Mesendoderm (in vitro differentiated cells): Measurements from ENCODE around the gene P2RY11.

Experiments used
- DNase-seq: peaks from one replicate; pipeline ENCODE4 v3.0.0; 2013
- H2AK5ac ChIP-seq: 2 replicates; pipeline ENCODE4 v1.6.1; 2013; ENCODE audit warnings: low read length, inconsistent platforms
- H2BK120ac ChIP-seq: 2 replicates; pipeline ENCODE4 v1.6.1; 2013; ENCODE audit warnings: low read depth, mild to moderate bottlenecking, low read length, moderate library complexity, mixed read lengths
- H2BK15ac ChIP-seq: replicated peaks from 2 replicates; pipeline ENCODE4 v1.6.1; 2013; ENCODE audit warnings: low read depth, mild to moderate bottlenecking, moderate library complexity
- H2BK5ac ChIP-seq: 2 replicates; pipeline ENCODE4 v1.6.1; 2013; ENCODE audit warnings: low read length, inconsistent platforms
- H3K18ac ChIP-seq: 2 replicates; pipeline ENCODE4 v1.6.1; 2013; ENCODE audit warnings: mild to moderate bottlenecking, low read length, mixed read lengths
- H3K23ac ChIP-seq: one replicate; pipeline ENCODE4 v1.6.1; 2013; ENCODE audit warnings: low read length
- H3K27ac ChIP-seq: 2 replicates; pipeline ENCODE4 v1.5.1; 2013; ENCODE audit warnings: low read depth, mild to moderate bottlenecking, inconsistent platforms, low read length, moderate library complexity
- H3K27me3 ChIP-seq: 2 replicates; pipeline ENCODE4 v1.6.1; 2013; ENCODE audit warnings: low read length, control low read depth, mild to moderate bottlenecking, inconsistent platforms; ENCODE audit not compliant: insufficient read depth, poor library complexity
- H3K36me3 ChIP-seq: 2 replicates; pipeline ENCODE4 v1.6.1; 2013; ENCODE audit warnings: low read length, inconsistent platforms; ENCODE audit not compliant: control insufficient read depth, insufficient read depth
- H3K4ac ChIP-seq: one replicate; pipeline ENCODE4 v1.6.1; 2013; ENCODE audit warnings: low read depth, mild to moderate bottlenecking, low read length, moderate library complexity
- H3K4me1 ChIP-seq: 2 replicates; pipeline ENCODE4 v1.6.1; 2013; ENCODE audit warnings: low read depth, low read length, inconsistent platforms; ENCODE audit not compliant: control insufficient read depth
- H3K4me2 ChIP-seq: 2 replicates; pipeline ENCODE4 v1.6.1; 2013; ENCODE audit warnings: low read length
- H3K4me3 ChIP-seq: 2 replicates; pipeline ENCODE4 v1.5.1; 2013; ENCODE audit warnings: mild to moderate bottlenecking, low read length
- H3K56ac ChIP-seq: one replicate; pipeline ENCODE4 v1.6.1; 2013; ENCODE audit warnings: low read length
- H3K79me1 ChIP-seq: 2 replicates; pipeline ENCODE4 v1.6.1; 2013; ENCODE audit warnings: low read length, inconsistent platforms
- H3K79me2 ChIP-seq: 2 replicates; pipeline ENCODE4 v1.6.1; 2013; ENCODE audit warnings: mild to moderate bottlenecking, low read length; ENCODE audit not compliant: control insufficient read depth, insufficient read depth
- H3K9ac ChIP-seq: 2 replicates; pipeline ENCODE4 v1.6.1; 2013; ENCODE audit warnings: low read length, inconsistent platforms
- H4K5ac ChIP-seq: one replicate; pipeline ENCODE4 v1.6.1; 2013; ENCODE audit warnings: low read length
- H4K8ac ChIP-seq: one replicate; pipeline ENCODE4 v1.6.1; 2013; ENCODE audit warnings: low read depth, mild to moderate bottlenecking, control low read depth, low read length, moderate library complexity
- WGBS: extraction: QIAGEN DNeasy Blood & Tissue Kit; methylation state at CpG from one replicate; pipeline ENCODE4 v1.1.7; 2013; ENCODE audit warnings: low lambda C conversion rate, missing lambda C conversion rate; ENCODE audit not compliant: insufficient coverage; ENCODE audit errors: extremely low coverage; 5-methylcytosine and 5-hydroxymethylcytosine counted together

The P2RY11 gene

DNA sequence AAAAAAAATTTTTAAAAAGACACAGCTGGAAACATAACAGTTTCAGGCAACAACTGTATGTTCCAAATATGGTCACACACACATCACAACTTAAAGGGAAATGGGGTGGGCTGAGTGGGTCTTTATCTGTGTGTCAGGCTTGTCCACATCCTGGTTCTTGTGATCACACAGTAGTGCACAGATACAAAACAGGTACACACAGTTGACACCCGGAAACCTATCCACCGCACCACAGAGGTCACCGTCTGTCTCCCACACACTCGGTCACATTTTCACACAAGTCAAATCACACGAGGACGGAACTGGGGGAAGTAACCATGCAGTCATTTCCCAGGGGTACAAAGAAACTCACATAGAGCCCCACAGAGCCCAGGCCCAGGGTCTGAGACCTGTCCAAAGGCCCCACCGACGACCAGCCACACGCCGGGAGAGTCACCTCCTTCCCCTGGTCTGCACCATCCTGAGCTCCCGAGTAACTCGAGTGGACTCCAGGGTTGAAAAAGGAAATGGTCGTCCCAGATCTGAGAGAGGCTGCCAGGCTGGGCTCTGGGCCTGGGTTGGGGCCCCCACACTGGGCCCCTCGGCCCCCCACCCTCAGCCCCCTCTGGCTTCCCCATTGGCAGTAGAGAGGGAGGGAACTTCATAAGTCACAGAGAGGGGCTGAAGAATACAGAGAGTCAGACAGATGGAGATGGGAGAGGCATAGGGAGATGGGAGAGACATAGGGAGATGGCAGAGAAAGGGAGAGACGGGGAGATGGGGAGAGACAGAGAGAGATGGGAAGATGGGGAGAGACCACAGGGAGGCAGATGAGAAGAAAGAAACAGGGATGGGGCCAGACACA lies 6.6 kb upstream of the P2RY11 start:
- H3K27ac ChIP-seq = no peak overlapping the region
- WGBS = no CpG with 5 or more reads among the region's 15 CpGs
- DNase-seq = no peak

GRCh38 chr19:10105509-10106099 lies 5.9 kb upstream of the P2RY11 start:
- no peak for DNase-seq
- Histone ChIP-seq H3K9ac (no peak overlapping the region), H3K4me2 (no peak overlapping the region), H3K36me3 (peaks cover 17% of the 10 kb centered on the region), H4K5ac (no peak overlapping the region), H2AK5ac (no peak overlapping the region), H3K4me1 (no peaks in the 10 kb centered on the region), H3K27me3 (no peaks in the 10 kb centered on the region), H3K4me3 (no peak overlapping the region), H2BK5ac (no peak overlapping the region), H2BK120ac (no peak overlapping the region), H3K56ac (no peak overlapping the region), H3K23ac (no peak overlapping the region), H3K79me1 (peaks cover 15% of the 10 kb centered on the region), H3K4ac (no peak overlapping the region), H4K8ac (no peak overlapping the region), H3K27ac (no peak overlapping the region), H3K18ac (no peak overlapping the region), H2BK15ac (no peak overlapping the region), H3K79me2 (peaks cover 21% of the 10 kb centered on the region)
- no CpG with 5 or more reads among the region's 16 CpGs for WGBS

More for the DNA sequence above, 6.6 kb upstream of the P2RY11 start:
- no peak overlapping the region for H3K23ac ChIP-seq
- H4K8ac ChIP-seq = no peak overlapping the region
- H3K4me2 ChIP-seq = no peak overlapping the region
- H3K79me1 ChIP-seq = peaks cover 15% of the 10 kb centered on the region
- H2AK5ac ChIP-seq = no peak overlapping the region
- no peak overlapping the region for H3K18ac ChIP-seq
- H3K4ac ChIP-seq = no peak overlapping the region
- no peak overlapping the region for H2BK120ac ChIP-seq
- H3K79me2 ChIP-seq = peaks cover 21% of the 10 kb centered on the region
- H3K56ac ChIP-seq = no peak overlapping the region
- H3K36me3 ChIP-seq = peaks cover 14% of the 10 kb centered on the region
- no peak overlapping the region for H3K4me3 ChIP-seq
- H3K9ac ChIP-seq = no peak overlapping the region
- no peak overlapping the region for H2BK5ac ChIP-seq
- H4K5ac ChIP-seq = no peak overlapping the region
- no peaks in the 10 kb centered on the region for H3K27me3 ChIP-seq
- H2BK15ac ChIP-seq = no peak overlapping the region
- no peaks in the 10 kb centered on the region for H3K4me1 ChIP-seq

GRCh38 chr19:10106100-10106936 lies 5.2 kb upstream of the P2RY11 start, which contains the start of gene PPAN:
TSS of gene PPAN (plus strand) at chr19:10106362. CDS start at chr19:10106395, 33 bp downstream.
- peak within 1 kb of the TSS; percentile 50 for H3K23ac ChIP-seq
- peaks cover 21% of the 10 kb centered on the region for H3K79me2 ChIP-seq
- peak within 1 kb of the TSS; percentile 57 for H3K18ac ChIP-seq
- peaks cover 15% of the 10 kb centered on the region for H3K79me1 ChIP-seq
- DNase-seq = peak; percentile 99
- H3K27ac ChIP-seq = no peak within 1 kb of the TSS
- no peak within 1 kb of the TSS for H2AK5ac ChIP-seq
- peak within 1 kb of the TSS; percentile 99 for H3K56ac ChIP-seq
- peak within 1 kb of the TSS; percentile 0 for H4K8ac ChIP-seq
- H3K9ac ChIP-seq = peak within 1 kb of the TSS; percentile 98
- no peaks in the 10 kb centered on the region for H3K27me3 ChIP-seq
- H2BK120ac ChIP-seq = peak within 1 kb of the TSS; percentile 33
- H4K5ac ChIP-seq = no peak within 1 kb of the TSS
- H3K36me3 ChIP-seq = peaks cover 19% of the 10 kb centered on the region
- peak within 1 kb of the TSS; percentile 82 for H3K4ac ChIP-seq
- H2BK15ac ChIP-seq = no peak within 1 kb of the TSS
- no peaks in the 10 kb centered on the region for H3K4me1 ChIP-seq
- WGBS = no CpG with 5 or more reads among the region's 71 CpGs
- peak within 1 kb of the TSS; percentile 47 for H3K4me2 ChIP-seq
- peak within 1 kb of the TSS; percentile 55 for H2BK5ac ChIP-seq
- peak within 1 kb of the TSS; percentile 80 for H3K4me3 ChIP-seq

GRCh38 chr19:10107254-10107653 lies 4.2 kb upstream of the P2RY11 start:
- Histone ChIP-seq H3K4ac (peak overlapping the region; percentile 82), H2BK120ac (no peak overlapping the region), H3K4me2 (peak overlapping the region; percentile 47), H2AK5ac (no peak overlapping the region), H3K79me1 (peaks cover 15% of the 10 kb centered on the region), H4K5ac (no peak overlapping the region), H3K79me2 (peaks cover 21% of the 10 kb centered on the region), H3K27me3 (no peaks in the 10 kb centered on the region), H3K4me3 (peak overlapping the region; percentile 80), H3K27ac (no peak overlapping the region), H2BK5ac (no peak overlapping the region), H3K9ac (peak overlapping the region; percentile 98), H3K18ac (no peak overlapping the region), H3K23ac (no peak overlapping the region), H4K8ac (no peak overlapping the region), H3K36me3 (peaks cover 19% of the 10 kb centered on the region), H2BK15ac (no peak overlapping the region), H3K4me1 (no peaks in the 10 kb centered on the region), H3K56ac (peak overlapping the region; percentile 99)
- DNase-seq = no peak
- no CpG with 5 or more reads among the region's 10 CpGs for WGBS

GRCh38 chr19:10107817-10108367 lies 3.6 kb upstream of the P2RY11 start:
- peaks cover 15% of the 10 kb centered on the region for H3K79me1 ChIP-seq
- H4K8ac ChIP-seq = no peak overlapping the region
- H2BK120ac ChIP-seq = no peak overlapping the region
- H4K5ac ChIP-seq = no peak overlapping the region
- H3K27me3 ChIP-seq = no peaks in the 10 kb centered on the region
- H3K27ac ChIP-seq = no peak overlapping the region
- H3K56ac ChIP-seq = peak overlapping the region; percentile 15
- H3K4ac ChIP-seq = no peak overlapping the region
- no peak overlapping the region for H3K4me3 ChIP-seq
- no peak overlapping the region for H3K23ac ChIP-seq
- H2AK5ac ChIP-seq = no peak overlapping the region
- H3K4me2 ChIP-seq = no peak overlapping the region
- H3K18ac ChIP-seq = no peak overlapping the region
- no peak overlapping the region for H2BK15ac ChIP-seq
- no peak overlapping the region for H2BK5ac ChIP-seq
- H3K79me2 ChIP-seq = peaks cover 21% of the 10 kb centered on the region
- peaks cover 19% of the 10 kb centered on the region for H3K36me3 ChIP-seq
- no peak overlapping the region for H3K9ac ChIP-seq
- no peak for DNase-seq
- no peaks in the 10 kb centered on the region for H3K4me1 ChIP-seq
- no CpG with 5 or more reads among the region's 14 CpGs for WGBS
